ENCODE results near the gene MBNL1.

The MBNL1 gene

GRCh38 chr3:152253514-152253913, 15.2 kb upstream of the MBNL1 start:
- no peak for DNase-seq

GRCh38 chr3:152254041-152254440, 14.7 kb upstream of the MBNL1 start:
- DNase-seq, result no peak

GRCh38 chr3:152255290-152255689, 13.4 kb upstream of the MBNL1 start:
- DNase-seq, result no peak

GRCh38 chr3:152256851-152257562, 11.7 kb upstream of the MBNL1 start:
- no peak for DNase-seq

GRCh38 chr3:152257563-152258035, 11.1 kb upstream of the MBNL1 start:
- DNase-seq, result peak; percentile 55

GRCh38 chr3:152258448-152259393, 10.0 kb upstream of the MBNL1 start:
- peak; percentile 92 for DNase-seq

- DNase-seq, result no peak
These were observed 9.3 kb upstream of the MBNL1 start for GRCh38 chr3:152259468-152259867.

- no peak for DNase-seq
These were observed 8.7 kb upstream of the MBNL1 start for GRCh38 chr3:152260026-152260425.

- no peak for DNase-seq
These were observed 8.2 kb upstream of the MBNL1 start for GRCh38 chr3:152260529-152260928.

GRCh38 chr3:152261329-152261728, 7.4 kb upstream of the MBNL1 start:
- DNase-seq, result no peak

GRCh38 chr3:152263711-152264110, 5.0 kb upstream of the MBNL1 start:
- no peak for DNase-seq

GRCh38 chr3:152264378-152264777, 4.4 kb upstream of the MBNL1 start:
- no peak for DNase-seq

- DNase-seq, result peak; percentile 96
These were observed 2.3 kb upstream of the MBNL1 start for GRCh38 chr3:152266221-152266995.

GRCh38 chr3:152267831-152268554, 736 bp upstream of the MBNL1 start:
- peak; percentile 77 for DNase-seq

- peak; percentile 95 for DNase-seq
These were observed 514 bp downstream of the MBNL1 start for GRCh38 chr3:152269056-152269830.

GRCh38 chr3:152269831-152270734, 1.4 kb downstream of the MBNL1 start:
- DNase-seq, result peak; percentile 25

GRCh38 chr3:152270937-152271336, 2.2 kb downstream of the MBNL1 start:
- DNase-seq, result no peak

GRCh38 chr3:152271501-152272236, 2.9 kb downstream of the MBNL1 start:
- no peak for DNase-seq

GRCh38 chr3:152272771-152273242, 4.1 kb downstream of the MBNL1 start:
- DNase-seq, result peak; percentile 94

GRCh38 chr3:152276681-152277080, 8.0 kb downstream of the MBNL1 start:
- no peak for DNase-seq

Data from fibroblast of upper back skin (primary cell).